ENCODE measurements around the gene NT5E.

NT5E gene

DNA sequence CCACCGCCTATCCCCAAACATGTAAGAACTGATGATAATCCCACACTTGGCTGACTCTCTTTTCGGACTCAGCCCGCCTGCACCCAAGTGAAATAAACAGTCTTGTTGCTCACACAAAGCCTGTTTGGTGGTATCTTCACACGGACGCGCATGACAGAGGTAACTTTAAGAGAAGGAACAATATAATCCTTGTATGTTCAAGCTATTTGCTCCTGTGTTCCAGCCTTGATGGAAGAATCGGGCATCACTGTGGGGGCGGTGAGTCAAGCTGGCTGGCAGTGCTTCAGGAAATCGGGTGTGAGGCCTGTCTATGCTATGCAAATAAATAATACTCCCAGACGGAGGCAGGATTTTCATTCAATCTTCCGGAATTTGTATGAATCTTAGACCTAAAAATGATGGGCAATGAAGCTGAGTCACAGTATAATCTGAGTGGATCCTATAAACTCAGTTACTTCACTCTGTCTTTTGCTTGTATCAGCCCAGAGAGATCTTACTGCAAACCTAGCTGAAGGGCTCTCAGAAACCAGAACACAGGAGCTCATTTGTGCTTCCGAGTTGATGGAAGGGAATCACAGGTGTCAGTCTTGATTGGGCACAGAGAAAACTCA lies 45.2 kb upstream of the NT5E start:
- peak; percentile 72 for DNase-seq (ENCODE audit: extremely low read depth, low read depth)
- H3K4me3 ChIP-seq (replicated peaks; ENCODE audit: low read depth, low read length): no peak overlapping the region
- TF ChIP-seq, protein P1, sequence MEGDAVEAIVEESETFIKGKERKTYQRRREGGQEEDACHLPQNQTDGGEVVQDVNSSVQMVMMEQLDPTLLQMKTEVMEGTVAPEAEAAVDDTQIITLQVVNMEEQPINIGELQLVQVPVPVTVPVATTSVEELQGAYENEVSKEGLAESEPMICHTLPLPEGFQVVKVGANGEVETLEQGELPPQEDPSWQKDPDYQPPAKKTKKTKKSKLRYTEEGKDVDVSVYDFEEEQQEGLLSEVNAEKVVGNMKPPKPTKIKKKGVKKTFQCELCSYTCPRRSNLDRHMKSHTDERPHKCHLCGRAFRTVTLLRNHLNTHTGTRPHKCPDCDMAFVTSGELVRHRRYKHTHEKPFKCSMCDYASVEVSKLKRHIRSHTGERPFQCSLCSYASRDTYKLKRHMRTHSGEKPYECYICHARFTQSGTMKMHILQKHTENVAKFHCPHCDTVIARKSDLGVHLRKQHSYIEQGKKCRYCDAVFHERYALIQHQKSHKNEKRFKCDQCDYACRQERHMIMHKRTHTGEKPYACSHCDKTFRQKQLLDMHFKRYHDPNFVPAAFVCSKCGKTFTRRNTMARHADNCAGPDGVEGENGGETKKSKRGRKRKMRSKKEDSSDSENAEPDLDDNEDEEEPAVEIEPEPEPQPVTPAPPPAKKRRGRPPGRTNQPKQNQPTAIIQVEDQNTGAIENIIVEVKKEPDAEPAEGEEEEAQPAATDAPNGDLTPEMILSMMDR (IDR thresholded peaks at IDR 0.05; ENCODE audit: low read depth, low read length, missing control alignments): no peak

DNA sequence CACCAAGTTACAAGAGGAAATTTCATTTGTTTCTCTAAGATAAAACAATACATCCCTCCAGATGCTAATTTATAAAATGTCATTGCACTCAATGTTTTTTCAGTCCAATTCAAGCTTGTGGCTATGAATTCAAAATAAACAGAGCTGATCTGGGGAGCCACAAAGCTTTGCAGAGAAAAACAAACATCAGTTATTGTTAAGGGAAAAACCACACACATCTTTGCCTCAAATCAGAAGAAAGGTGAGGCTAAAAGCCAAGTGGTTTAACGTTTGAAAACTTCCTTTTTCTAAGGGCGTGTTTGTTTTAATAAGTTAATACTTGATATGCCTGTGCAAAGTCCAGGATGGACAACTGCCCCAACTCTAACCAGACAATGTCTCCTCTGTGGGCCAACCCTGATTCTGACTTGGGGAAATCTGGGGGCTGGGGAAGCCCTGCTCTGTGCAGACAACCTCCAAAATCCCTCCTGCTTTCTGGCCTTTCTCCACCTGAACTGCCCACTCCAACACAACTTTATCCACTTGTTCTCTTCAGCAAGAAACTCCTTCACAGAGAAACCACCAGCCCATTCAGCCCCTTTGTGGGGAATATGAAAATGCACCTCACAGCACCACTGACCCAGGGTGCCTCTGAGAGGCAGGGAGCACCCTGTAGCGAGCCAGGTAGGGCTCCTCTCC lies 44.6 kb upstream of the NT5E start:
- DNase-seq (ENCODE audit: extremely low read depth, low read depth): no peak
- H3K4me3 ChIP-seq (replicated peaks; ENCODE audit: low read depth, low read length): no peak overlapping the region
- TF ChIP-seq, protein P1 (IDR thresholded peaks at IDR 0.05; ENCODE audit: low read depth, low read length, missing control alignments): no peak

DNA sequence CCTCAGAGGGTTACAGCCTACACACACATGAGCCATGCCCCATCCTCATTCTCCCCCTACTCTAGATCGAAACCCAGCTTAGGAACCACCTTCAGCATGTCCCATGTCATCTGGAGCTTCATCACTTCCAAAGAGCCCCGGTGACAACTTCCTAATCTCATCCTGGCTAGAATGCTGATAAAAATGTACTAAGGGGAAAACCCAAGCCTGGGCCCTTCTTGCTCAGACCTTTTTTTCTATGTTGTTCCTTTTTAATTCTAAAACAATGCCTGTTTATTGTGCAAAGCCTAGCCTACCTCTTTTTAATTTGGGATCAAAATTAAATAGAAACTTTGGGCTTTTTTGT lies 44.1 kb upstream of the NT5E start:
- no peak for DNase-seq (ENCODE audit: extremely low read depth, low read depth)
- TF ChIP-seq, protein P1 (IDR thresholded peaks at IDR 0.05; ENCODE audit: low read depth, low read length, missing control alignments): no peak
- no peak overlapping the region for H3K4me3 ChIP-seq (replicated peaks; ENCODE audit: low read depth, low read length)

DNA sequence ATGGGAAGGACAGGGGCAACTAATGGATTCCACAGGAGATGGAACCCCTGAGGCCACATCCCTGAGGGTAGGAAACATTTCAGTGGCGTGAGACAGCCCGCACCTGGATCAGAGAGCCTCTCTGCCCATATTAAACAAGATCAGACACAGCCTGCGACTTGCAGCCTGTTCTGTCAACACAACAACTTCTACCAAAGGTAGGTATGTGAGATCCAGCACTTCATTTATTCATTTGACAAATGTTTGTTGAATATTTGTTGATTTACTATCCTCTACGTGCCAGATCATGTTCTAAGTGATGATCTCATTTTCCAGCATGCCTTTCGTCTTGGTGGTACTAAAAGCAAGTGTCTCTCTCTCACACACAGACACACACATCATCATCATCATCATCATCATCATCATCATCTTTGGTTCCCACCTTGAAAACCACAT lies 43.2 kb upstream of the NT5E start:
- TF ChIP-seq, protein P1 (IDR thresholded peaks at IDR 0.05; ENCODE audit: low read depth, low read length, missing control alignments): no peak
- DNase-seq (ENCODE audit: extremely low read depth, low read depth): no peak

DNA sequence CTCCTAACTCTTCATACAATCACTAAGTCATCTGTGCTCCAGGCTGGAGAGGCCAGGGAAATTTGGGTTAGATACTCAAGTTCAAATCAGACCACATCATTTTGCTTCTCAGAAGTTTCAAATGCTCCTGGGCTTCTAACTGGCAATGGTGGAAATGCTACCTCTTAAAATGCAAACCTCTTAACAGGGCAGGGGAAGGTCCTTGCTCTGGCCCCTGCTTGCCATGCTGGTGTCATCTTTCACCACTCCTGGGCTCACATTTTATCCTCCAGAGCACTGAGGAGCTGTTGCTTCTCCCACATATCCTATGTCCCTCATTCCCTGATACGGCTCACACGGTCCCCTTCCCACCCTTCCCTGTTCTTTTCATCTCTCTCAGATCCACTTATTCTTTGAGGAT lies 41.8 kb upstream of the NT5E start:
- no peak overlapping the region for H3K4me3 ChIP-seq (replicated peaks; ENCODE audit: low read depth, low read length)
- TF ChIP-seq, protein P1 (IDR thresholded peaks at IDR 0.05; ENCODE audit: low read depth, low read length, missing control alignments): no peak
- DNase-seq (ENCODE audit: extremely low read depth, low read depth): no peak

More for the DNA sequence above, 43.2 kb upstream of the NT5E start:
- no peak overlapping the region for H3K4me3 ChIP-seq (replicated peaks; ENCODE audit: low read depth, low read length)

DNA sequence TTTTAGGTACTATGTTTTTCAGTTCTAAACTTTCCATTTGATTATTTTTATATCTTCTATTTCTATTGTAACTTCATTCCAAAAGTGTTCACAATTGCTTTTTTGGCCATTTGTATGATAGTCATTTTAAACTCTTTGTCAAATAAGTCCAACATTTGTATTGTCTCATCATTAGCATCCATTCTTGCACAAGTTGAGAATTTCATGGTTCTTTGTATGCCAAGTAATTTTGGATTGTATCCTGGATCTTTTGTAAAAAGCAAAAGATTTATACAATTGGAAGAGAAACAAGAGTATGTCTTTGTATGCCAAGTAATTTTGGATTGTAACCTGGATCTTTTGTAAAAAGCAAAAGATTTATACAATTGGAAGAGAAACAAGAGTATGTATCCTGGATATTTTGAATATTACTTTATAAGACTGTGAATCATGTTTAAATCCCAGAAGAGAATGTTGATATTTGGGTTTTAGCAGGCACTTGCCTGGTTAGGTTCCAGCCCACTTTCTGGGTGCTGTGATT lies 36.9 kb upstream of the NT5E start:
- TF ChIP-seq, protein P1 (IDR thresholded peaks at IDR 0.05; ENCODE audit: low read depth, low read length, missing control alignments): no peak
- no peak for DNase-seq (ENCODE audit: extremely low read depth, low read depth)
- H3K4me3 ChIP-seq (replicated peaks; ENCODE audit: low read depth, low read length): no peak overlapping the region

Data from HFF-Myc (cell line).